Sciatic nerve (tissue), 2 donors: ENCODE data around the gene LRP4. TPM values are rescaled to one million over a fixed set of nuclear protein-coding genes. Genes with fewer than 3 reads are reported as not detected.
"Not testable (repeated sequence)": the region's sequence is repeated elsewhere in the genome, so short reads cannot be mapped to it uniquely, and the experiment has no call there.

Experiments used
- ATAC-seq: fragments of 200-7000 bp; cut with Tn5 transposase; one replicate; pipeline ENCODE4 v1.9.1; 2020; ENCODE audit warnings: mild to moderate bottlenecking, moderate library complexity
- DNase-seq: peaks from one replicate; pipeline ENCODE4 v3.0.0-alpha.2; 2020; ENCODE audit warnings: low spot score
- intact Hi-C: fragments of 100-400 bp; cut with DNase I; formaldehyde crosslinking; loops from one replicate; pipeline ENCODE4 v1.14.2; 2022
- total RNA-seq: library from RNA; stranded (reverse); fragmentation: NEBNext Ultra II Directional; extraction: Animal tissue kit (Norgen Biotek cat#: 25700); gene quantifications from one replicate; pipeline ENCODE4 v1.2.1, GENCODE V29; 2021
- donor health status: DM: no; HTN: no; CAD: no.
- donor health status: DM: no; HTN: no; CAD: no.

LRP4 gene
- 29.3 TPM for total RNA-seq

GRCh38 chr11:46918083-46918787, at the start of gene LRP4:
Gene LRP4, minus strand, starts transcription at chr11:46918550. Its CDS starts 171 bp downstream, at chr11:46918379.
- ATAC-seq = peak; percentile 20
- intact Hi-C loops = no loop called here
- DNase-seq = peak; percentile 78

- intact Hi-C loops = loop anchor here (10.0 kb wide), 1 partner anchor 973 kb away; no protein-coding TSS in a partner anchor
- ATAC-seq (no peak), DNase-seq (no peak)
Observed at GRCh38 chr11:46967962-46968361, 49.6 kb upstream of the LRP4 start.

- intact Hi-C loops = loop anchor here (10.0 kb wide), 1 partner anchor 972 kb away; no protein-coding TSS in a partner anchor
- ATAC-seq = no peak
- DNase-seq = no peak
Observed at GRCh38 chr11:46966773-46967172, 48.4 kb upstream of the LRP4 start.

GRCh38 chr11:46963844-46964243, 45.5 kb upstream of the LRP4 start:
- intact Hi-C loops = loop anchor here (10.0 kb wide), 1 partner anchor 969 kb away; no protein-coding TSS in a partner anchor
- no peak for ATAC-seq

GRCh38 chr11:46961886-46962285, 43.5 kb upstream of the LRP4 start:
- intact Hi-C loops = loop anchor here (10.0 kb wide), 1 partner anchor 967 kb away; no protein-coding TSS in a partner anchor
- ATAC-seq, DNase-seq: not testable (repeated sequence)

More at GRCh38 chr11:46963844-46964243, 45.5 kb upstream of the LRP4 start:
- no peak for DNase-seq

GRCh38 chr11:46961041-46961440, 42.7 kb upstream of the LRP4 start:
- intact Hi-C loops = loop anchor here (10.0 kb wide), 1 partner anchor 966 kb away; no protein-coding TSS in a partner anchor
- ATAC-seq (no peak), DNase-seq (no peak)

- DNase-seq (no peak), ATAC-seq (no peak)
- intact Hi-C loops = no loop called here
Observed at GRCh38 chr11:46958777-46959176, 40.4 kb upstream of the LRP4 start.

- intact Hi-C loops = no loop called here
- DNase-seq (no peak), ATAC-seq (no peak)
Observed at GRCh38 chr11:46953093-46953492, 34.7 kb upstream of the LRP4 start.

- no peak for DNase-seq
- intact Hi-C loops = no loop called here
Observed at GRCh38 chr11:46952553-46952952, 34.2 kb upstream of the LRP4 start.

GRCh38 chr11:46951864-46952263, 33.5 kb upstream of the LRP4 start:
- ATAC-seq = no peak
- intact Hi-C loops = no loop called here
- DNase-seq = no peak

More at GRCh38 chr11:46952553-46952952, 34.2 kb upstream of the LRP4 start:
- no peak for ATAC-seq

- ATAC-seq = no peak
- no peak for DNase-seq
- intact Hi-C loops = no loop called here
Observed at GRCh38 chr11:46949297-46949696, 30.9 kb upstream of the LRP4 start.

- DNase-seq (no peak), ATAC-seq (no peak)
- intact Hi-C loops = no loop called here
Observed at GRCh38 chr11:46948378-46949131, 30.2 kb upstream of the LRP4 start.

- ATAC-seq = no peak
- no peak for DNase-seq
- intact Hi-C loops = no loop called here
Observed at GRCh38 chr11:46947399-46948077, 29.2 kb upstream of the LRP4 start.

- ATAC-seq (no peak), DNase-seq (no peak)
- intact Hi-C loops = no loop called here
Observed at GRCh38 chr11:46944356-46945075, 26.2 kb upstream of the LRP4 start.

- intact Hi-C loops = no loop called here
- DNase-seq (no peak), ATAC-seq (no peak)
Observed at GRCh38 chr11:46942172-46942571, 23.8 kb upstream of the LRP4 start.

- DNase-seq (peak; percentile 96), ATAC-seq (peak; percentile 97)
- intact Hi-C loops = no loop called here
Observed at GRCh38 chr11:46936138-46937110, 18.1 kb upstream of the LRP4 start, which contains the start of gene CSTPP1. Gene CSTPP1, plus strand, starts transcription at chr11:46936761. Its CDS starts 45 bp downstream, at chr11:46936806.

GRCh38 chr11:46930089-46930488, 11.7 kb upstream of the LRP4 start:
- intact Hi-C loops = no loop called here
- DNase-seq = no peak
- ATAC-seq = no peak

GRCh38 chr11:46928701-46929100, 10.4 kb upstream of the LRP4 start:
- intact Hi-C loops, DNase-seq, ATAC-seq: not testable (repeated sequence)
